GM12892 (cell line): ENCODE data around the gene ATG13.

Source experiments
- POLR2A ChIP-seq: IDR thresholded peaks from 2 replicates; pipeline ENCODE4 v1.6.1; 2011; ENCODE audit warnings: low read depth, low read length, control low read depth
- POLR2AphosphoS5 ChIP-seq: IDR thresholded peaks from 2 replicates; pipeline ENCODE4 v1.6.1; 2011; ENCODE audit warnings: low read depth, low read length, control low read depth

- no peak for TF ChIP-seq POLR2AphosphoS5
- TF ChIP-seq POLR2A = no peak
Measured at GRCh38 chr11:46590740-46591605, 26.4 kb upstream of the ATG13 start.
